Coronary artery (tissue), 2 donors: ENCODE measurements around the gene MYLK.

Source experiments
- DNase-seq: peaks from one replicate; pipeline ENCODE4 v3.0.0-alpha.2; 2017; ENCODE audit warnings: low spot score
- H3K27ac ChIP-seq, 2 donors: fragments of 200-600 bp; sonication (generic); one replicate each; pipeline ENCODE4 v1.5.1; 2016 to 2019
- H3K4me3 ChIP-seq: fragments of 200-600 bp; sonication (generic); 2 replicates; pipeline ENCODE4 v1.5.1; 2016; ENCODE audit warnings: mild to moderate bottlenecking, moderate library complexity
- TF ChIP-seq, protein P1 (sequence below): fragments of 200-600 bp; sonication (generic); IDR thresholded peaks from one replicate; pipeline ENCODE4 v1.5.1; 2019; ENCODE audit warnings: antibody characterized with exemption

Gene MYLK, protein sequence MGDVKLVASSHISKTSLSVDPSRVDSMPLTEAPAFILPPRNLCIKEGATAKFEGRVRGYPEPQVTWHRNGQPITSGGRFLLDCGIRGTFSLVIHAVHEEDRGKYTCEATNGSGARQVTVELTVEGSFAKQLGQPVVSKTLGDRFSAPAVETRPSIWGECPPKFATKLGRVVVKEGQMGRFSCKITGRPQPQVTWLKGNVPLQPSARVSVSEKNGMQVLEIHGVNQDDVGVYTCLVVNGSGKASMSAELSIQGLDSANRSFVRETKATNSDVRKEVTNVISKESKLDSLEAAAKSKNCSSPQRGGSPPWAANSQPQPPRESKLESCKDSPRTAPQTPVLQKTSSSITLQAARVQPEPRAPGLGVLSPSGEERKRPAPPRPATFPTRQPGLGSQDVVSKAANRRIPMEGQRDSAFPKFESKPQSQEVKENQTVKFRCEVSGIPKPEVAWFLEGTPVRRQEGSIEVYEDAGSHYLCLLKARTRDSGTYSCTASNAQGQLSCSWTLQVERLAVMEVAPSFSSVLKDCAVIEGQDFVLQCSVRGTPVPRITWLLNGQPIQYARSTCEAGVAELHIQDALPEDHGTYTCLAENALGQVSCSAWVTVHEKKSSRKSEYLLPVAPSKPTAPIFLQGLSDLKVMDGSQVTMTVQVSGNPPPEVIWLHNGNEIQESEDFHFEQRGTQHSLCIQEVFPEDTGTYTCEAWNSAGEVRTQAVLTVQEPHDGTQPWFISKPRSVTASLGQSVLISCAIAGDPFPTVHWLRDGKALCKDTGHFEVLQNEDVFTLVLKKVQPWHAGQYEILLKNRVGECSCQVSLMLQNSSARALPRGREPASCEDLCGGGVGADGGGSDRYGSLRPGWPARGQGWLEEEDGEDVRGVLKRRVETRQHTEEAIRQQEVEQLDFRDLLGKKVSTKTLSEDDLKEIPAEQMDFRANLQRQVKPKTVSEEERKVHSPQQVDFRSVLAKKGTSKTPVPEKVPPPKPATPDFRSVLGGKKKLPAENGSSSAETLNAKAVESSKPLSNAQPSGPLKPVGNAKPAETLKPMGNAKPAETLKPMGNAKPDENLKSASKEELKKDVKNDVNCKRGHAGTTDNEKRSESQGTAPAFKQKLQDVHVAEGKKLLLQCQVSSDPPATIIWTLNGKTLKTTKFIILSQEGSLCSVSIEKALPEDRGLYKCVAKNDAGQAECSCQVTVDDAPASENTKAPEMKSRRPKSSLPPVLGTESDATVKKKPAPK (N-terminal part only)

DNA sequence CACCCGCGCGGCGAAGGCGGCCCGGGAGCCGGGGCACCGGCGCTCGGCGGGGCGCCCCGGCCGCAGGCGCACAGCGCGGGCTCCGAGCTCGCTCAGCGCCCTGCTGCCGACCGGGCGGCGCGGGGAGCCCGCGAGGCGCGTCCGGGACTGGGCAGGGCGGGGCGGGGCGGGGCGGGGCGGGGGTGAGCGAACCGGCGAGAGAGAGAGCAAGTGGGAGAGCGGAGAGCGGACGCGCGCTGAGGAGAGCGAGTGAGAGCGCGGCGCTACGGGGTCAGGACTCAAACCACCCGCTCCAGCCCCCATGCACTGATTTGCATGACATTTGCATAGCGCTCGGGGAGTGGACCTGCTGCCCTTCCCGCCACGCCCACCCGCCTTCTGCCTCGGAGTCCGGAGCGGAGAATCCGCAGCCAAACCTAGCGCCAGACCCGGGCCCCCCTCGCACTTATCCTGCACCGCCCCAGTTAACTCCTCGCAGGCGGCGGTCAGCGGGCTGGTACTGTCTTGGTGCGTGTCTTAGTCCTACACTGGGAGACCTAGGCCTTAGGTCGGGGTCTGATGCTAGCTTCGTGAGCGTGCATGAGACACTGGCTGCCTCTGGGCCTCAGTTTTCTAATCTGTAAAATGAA is at the start of gene MYLK:
Gene MYLK (minus strand): TSS at position 130 of the 629 bp plus-strand sequence. CDS start 90,491 bp downstream, outside the sequence.
- peak within 1 kb of the TSS; percentile 77 for H3K4me3 ChIP-seq
- TF ChIP-seq, protein P1, sequence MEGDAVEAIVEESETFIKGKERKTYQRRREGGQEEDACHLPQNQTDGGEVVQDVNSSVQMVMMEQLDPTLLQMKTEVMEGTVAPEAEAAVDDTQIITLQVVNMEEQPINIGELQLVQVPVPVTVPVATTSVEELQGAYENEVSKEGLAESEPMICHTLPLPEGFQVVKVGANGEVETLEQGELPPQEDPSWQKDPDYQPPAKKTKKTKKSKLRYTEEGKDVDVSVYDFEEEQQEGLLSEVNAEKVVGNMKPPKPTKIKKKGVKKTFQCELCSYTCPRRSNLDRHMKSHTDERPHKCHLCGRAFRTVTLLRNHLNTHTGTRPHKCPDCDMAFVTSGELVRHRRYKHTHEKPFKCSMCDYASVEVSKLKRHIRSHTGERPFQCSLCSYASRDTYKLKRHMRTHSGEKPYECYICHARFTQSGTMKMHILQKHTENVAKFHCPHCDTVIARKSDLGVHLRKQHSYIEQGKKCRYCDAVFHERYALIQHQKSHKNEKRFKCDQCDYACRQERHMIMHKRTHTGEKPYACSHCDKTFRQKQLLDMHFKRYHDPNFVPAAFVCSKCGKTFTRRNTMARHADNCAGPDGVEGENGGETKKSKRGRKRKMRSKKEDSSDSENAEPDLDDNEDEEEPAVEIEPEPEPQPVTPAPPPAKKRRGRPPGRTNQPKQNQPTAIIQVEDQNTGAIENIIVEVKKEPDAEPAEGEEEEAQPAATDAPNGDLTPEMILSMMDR = no peak
- peak; percentile 91 for DNase-seq
- H3K27ac ChIP-seq = peak within 1 kb of the TSS; percentile 38 to 79

DNA sequence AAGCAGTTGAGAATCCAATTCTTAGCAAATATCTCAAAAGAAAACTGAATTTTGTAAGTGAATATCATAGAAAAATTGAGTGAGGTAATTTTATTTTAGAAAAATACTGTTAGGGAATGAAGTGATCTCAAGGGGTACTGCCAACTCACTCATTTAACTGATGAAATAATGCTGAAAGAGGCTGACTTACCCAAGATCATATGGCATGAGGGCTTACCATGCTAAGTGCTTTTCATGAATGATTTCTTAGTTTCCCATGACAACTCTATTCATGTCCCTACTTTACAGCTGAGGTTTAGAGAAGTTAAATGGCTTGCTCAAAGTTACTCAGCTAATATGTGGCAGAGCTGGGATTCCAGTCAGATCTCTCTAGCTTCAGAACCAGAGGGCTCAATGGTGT is 46.3 kb upstream of the MYLK start:
- no peak overlapping the region for H3K27ac ChIP-seq
- no peak for DNase-seq
- TF ChIP-seq, protein P1 = no peak
- H3K4me3 ChIP-seq = no peak overlapping the region

DNA sequence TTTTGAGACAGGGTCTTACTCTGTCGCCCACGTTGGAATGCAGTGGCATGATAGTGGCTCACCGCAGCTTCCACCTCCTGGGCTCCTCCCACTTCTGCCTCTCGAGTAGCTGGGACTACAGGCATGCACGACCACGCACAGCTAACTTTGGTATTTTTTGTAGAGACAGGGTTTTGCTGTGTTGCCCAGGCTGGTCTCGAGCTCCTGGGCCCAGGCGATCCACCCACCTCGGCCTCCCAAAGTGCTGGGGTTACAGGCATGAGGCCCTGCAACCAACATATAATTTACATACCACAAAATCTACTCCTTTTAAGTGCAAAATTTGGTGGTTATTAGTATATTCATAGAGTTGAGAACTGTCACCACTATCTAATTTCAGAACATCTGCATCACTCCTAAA is 45.2 kb upstream of the MYLK start:
- DNase-seq = no peak
- Histone ChIP-seq H3K4me3 (no peak overlapping the region), H3K27ac (no peak overlapping the region)
- TF ChIP-seq, protein P1 = no peak

DNA sequence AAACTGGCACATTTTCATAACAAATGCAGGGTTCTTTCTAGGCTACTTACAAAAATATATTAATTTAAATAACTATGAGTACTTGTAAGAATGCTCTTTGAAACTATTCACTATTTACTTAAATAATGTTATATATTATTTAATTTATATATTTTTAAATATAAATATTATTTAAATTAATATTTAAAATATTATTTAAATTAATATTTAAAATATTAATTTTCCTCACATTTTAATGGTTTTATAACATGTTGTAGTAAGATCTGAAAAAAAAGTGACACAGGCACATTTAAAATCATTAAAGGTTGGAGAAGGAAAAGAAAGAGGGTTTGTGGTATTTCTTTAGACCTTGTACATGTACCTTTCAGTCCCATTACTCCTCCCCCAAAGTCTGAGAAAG is 42.3 kb upstream of the MYLK start:
- no peak for DNase-seq
- TF ChIP-seq, protein P1 = no peak
- Histone ChIP-seq H3K4me3 (no peak overlapping the region), H3K27ac (no peak overlapping the region)

DNA sequence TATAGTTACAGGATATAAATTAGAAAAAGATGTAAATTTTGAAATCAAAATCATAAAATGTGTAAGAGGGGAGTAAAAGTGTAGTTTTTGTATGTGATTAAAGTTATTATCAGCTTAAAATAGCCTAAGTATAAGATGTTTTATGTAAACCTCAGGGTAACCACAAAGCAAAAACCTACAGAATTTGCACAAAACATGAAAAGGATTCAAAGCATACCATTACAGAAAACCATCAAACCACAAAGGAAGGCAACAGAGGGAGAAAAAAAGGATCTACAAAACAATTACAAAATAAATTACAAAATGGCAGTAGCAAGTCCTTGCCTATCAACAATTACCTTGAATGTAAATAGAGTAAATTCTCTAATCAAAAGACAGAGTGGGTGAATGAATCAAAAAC is 36.7 kb upstream of the MYLK start:
- Histone ChIP-seq H3K4me3 (no peak overlapping the region), H3K27ac (no peak overlapping the region)
- DNase-seq = no peak
- TF ChIP-seq, protein P1 = no peak

DNA sequence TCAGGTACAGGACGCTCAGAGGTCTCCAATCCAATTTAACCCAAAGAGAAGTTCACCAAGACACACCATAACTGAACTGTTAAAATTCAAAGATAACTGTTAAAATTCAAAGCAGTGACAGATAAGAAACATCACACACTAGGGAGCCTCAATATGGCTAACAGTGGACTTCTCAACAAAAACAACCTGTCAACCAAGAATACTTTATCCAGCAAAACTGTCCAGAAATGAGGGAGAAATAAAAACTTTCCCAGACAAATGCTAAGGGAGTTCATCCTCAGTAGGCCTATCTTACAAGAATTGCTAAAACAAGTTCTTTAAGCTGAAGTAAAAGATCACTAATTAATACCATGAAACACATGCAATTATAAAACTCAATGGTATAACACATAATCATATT is 36.3 kb upstream of the MYLK start:
- Histone ChIP-seq H3K4me3 (no peak overlapping the region), H3K27ac (no peak overlapping the region)
- TF ChIP-seq, protein P1 = no peak
- no peak for DNase-seq
